Adrenal gland (tissue), 5 donors: Measurements from ENCODE around the gene NTHL1.

Source experiments
- CTCF ChIP-seq, 6 experiments: fragments of 450-650 bp in 4 of 6; fragments of 200-600 bp in 2 of 6; sonication (generic) in 1 of 6; IDR thresholded peaks; 1 replicate in 5 of 6; 2 replicates in 1 of 6; pipeline versions ENCODE4 v1.5.1 to v1.8.0; 2016 to 2021; ENCODE audit warnings: antibody characterized with exemption in 6 of 6, mild to moderate bottlenecking in 2 of 6, moderate library complexity in 1 of 6
- POLR2A ChIP-seq, 2 donors: fragments of 450-650 bp; IDR thresholded peaks; one replicate each; pipeline ENCODE4 v1.6.1; 2017; ENCODE audit warnings: antibody characterized with exemption in 2 of 2, mild to moderate bottlenecking in 2 of 2, moderate library complexity in 1 of 2
- donor health status: DM: no; HTN: no; CAD: no.

GRCh38 chr16:2009164-2009711 lies 38.4 kb downstream of the NTHL1 start:
- TF ChIP-seq CTCF (IDR thresholded peaks at IDR 0.05) (peak in 1 of 6 experiments; percentile 2), POLR2A (IDR thresholded peaks at IDR 0.05) (no peak)
